ENCODE results near the gene CENPK.
A peak's percentile ranks its signal among the peaks of the same experiment; 100 is the strongest.
"Not testable (repeated sequence)": the region's sequence is repeated elsewhere in the genome, so short reads cannot be mapped to it uniquely, and the experiment has no call there.

Gene CENPK

GRCh38 chr5:65489119-65489518 lies 73.8 kb downstream of the CENPK start:
- no peak for DNase-seq

- DNase-seq, result not testable (repeated sequence)
Measured at GRCh38 chr5:65488038-65488687, 74.8 kb downstream of the CENPK start.

- not testable (repeated sequence) for DNase-seq
Measured at GRCh38 chr5:65486803-65487202, 76.2 kb downstream of the CENPK start.

DNA sequence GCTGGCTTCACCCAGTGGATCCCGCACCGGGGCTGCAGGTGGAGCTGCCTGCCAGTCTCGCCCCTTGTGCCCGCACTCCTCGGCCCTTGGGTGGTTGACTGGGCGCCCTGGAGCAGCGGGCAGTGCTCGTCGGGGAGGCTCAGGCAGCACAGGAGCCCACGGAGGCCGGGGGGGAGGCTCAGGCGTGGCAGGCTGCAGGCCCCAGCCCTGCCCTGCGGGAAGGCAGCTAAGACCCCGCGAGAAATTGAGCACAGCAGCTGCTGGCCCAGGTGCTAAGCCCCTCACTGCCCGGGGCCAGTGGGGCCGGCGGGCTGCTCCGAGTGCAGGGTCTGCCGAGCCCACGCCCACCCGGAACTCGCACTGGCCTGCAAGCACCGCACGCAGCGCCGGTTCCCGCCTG lies 77.6 kb downstream of the CENPK start:
- DNase-seq, result no peak

- DNase-seq, result peak; percentile 45 to 67
Measured at GRCh38 chr5:65483546-65484346, 79.2 kb downstream of the CENPK start.

- DNase-seq, result peak; percentile 20 to 26
Measured at GRCh38 chr5:65482736-65483545, 80.0 kb downstream of the CENPK start.

DNA sequence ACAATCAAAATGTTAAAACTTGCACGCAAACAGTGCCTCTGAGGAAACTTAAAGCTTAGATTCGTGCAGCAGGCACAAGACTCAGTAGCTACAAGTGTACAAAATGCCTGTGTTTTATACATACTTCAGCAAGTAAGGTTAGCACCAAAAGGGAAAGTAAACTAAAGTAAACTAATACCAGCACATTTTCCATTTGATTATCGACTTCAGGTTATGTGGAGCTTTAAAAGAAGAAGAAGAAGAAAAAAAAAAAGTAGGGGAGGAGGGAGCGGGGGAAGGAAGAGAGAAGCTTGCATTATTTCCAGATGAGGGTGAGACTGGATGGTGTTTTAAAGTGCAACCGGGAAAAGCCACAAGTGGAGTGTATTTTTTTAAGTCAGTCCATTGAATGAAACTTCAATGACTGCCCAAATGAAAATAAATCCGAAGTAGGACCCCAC lies 80.7 kb downstream of the CENPK start:
- DNase-seq, result no peak

DNA sequence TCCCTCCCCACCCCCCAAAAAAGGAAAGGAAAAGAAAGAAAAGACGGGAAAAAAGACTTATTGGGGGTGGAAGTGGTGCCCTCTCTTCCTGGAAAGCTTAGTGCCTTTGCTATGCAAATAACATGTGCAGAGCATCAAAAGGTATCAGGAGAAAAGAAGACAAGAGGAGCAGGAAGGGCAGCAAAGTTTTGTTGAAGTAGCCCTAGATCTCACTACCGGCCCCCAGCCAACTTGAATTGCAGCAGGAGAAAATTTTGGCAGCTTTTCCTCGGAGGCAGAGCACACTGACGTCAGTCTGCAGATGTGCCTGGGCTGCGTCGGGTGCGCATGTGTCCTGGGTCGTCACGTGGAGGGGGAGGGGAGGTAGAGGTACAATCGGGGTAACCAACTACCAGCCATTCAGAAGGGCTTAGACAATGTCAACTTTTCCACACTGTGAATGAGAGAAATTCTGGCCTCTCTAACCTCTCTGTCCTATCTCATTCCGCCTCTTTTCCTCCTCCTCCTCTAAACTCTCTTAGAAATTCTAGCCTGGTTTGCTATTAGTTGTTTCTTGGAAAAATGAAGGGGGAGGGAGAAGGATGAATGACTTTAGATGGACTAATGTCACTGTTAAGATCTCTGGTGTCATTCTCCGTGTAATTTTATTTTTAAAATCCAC lies 81.2 kb downstream of the CENPK start, which contains the start of gene ADAMTS6:
Gene ADAMTS6 (minus strand): TSS at position 286 of the 661 bp plus-strand sequence. CDS start 8,247 bp downstream, outside the sequence.
- DNase-seq, result peak; percentile 82 to 92

GRCh38 chr5:65481171-65481581 lies 81.8 kb downstream of the CENPK start:
- DNase-seq, result no peak

- DNase-seq, result peak; percentile 63 to 68
Measured at GRCh38 chr5:65480306-65480865, 82.6 kb downstream of the CENPK start.

DNA sequence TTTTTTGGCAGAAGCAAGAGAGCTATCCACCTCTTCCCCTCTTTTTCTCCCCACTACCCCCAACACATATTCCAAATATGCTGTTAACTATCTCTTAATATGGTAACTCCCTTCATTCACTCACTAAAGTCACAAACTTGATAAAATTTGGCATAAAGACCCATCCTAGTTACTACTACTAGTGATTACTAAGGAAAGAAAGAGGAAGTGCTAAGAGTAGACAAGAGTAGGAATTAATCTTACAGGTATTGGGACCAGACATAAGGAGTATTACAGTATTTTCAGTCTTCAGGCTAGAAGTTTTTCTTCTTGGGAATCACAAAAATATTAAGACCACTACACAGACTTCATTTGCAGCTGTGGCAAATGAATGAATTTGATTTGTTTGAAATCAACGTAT lies 83.4 kb downstream of the CENPK start:
- DNase-seq, result no peak

GRCh38 chr5:65478336-65478735 lies 84.6 kb downstream of the CENPK start:
- no peak for DNase-seq

DNA sequence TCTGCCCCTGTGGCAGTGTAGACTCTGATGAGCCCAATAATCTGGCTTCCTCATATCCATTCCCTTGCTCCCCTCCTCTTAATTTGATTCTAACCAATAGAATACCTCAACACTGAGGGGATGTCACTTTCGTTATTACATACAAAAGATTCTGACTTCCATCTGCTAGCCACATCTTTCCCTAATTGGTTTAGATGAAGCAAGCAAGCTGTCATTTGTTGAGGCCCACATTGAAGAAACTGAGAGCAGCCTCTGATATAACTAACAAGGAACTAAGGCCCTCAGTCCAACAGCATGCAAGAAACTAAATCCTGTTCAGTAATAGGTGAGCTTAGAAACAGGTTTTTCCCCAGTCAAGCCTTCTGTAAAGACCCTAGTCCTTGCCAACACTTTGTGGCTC lies 87.1 kb downstream of the CENPK start:
- DNase-seq, result no peak

- no peak for DNase-seq
Measured at GRCh38 chr5:65475336-65475735, 87.6 kb downstream of the CENPK start.

GRCh38 chr5:65474130-65474711 lies 88.7 kb downstream of the CENPK start:
- no peak for DNase-seq

GRCh38 chr5:65468633-65469032 lies 94.3 kb downstream of the CENPK start:
- no peak for DNase-seq
